ENCODE measurements around the gene MITD1. TPM values are rescaled to one million over a fixed set of nuclear protein-coding genes. Genes with fewer than 3 reads are reported as not detected.

The MITD1 gene
- total RNA-seq, 2 donors from 2014 or later: 11.8 to 25.9 TPM

DNA sequence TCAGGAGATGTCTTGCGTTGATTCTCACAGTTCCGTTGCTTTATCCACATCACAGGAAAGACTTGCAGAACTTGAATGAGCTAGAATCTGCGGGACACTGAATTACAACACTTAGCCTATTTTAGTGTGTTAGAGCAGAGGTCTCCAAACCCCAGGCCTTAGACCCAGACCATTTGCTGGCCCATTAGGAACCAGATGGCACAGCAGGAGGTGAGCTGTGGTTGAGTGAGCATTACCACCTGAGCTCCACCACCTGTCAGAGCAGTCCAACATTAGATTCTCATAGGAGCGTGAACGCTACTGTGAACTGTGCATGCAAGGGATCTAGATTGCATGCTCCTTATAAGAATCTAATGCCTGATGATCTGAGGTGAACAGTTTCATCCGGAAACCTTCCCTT, 4.0 kb upstream of the MITD1 start:
- TF ChIP-seq, protein P1, sequence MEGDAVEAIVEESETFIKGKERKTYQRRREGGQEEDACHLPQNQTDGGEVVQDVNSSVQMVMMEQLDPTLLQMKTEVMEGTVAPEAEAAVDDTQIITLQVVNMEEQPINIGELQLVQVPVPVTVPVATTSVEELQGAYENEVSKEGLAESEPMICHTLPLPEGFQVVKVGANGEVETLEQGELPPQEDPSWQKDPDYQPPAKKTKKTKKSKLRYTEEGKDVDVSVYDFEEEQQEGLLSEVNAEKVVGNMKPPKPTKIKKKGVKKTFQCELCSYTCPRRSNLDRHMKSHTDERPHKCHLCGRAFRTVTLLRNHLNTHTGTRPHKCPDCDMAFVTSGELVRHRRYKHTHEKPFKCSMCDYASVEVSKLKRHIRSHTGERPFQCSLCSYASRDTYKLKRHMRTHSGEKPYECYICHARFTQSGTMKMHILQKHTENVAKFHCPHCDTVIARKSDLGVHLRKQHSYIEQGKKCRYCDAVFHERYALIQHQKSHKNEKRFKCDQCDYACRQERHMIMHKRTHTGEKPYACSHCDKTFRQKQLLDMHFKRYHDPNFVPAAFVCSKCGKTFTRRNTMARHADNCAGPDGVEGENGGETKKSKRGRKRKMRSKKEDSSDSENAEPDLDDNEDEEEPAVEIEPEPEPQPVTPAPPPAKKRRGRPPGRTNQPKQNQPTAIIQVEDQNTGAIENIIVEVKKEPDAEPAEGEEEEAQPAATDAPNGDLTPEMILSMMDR (IDR thresholded peaks at IDR 0.05): no peak
- DNase-seq (ENCODE audit: low spot score): no peak
- peaks cover 0 to 26% of the 10 kb centered on the region in 2 donors for H3K4me1 ChIP-seq
- H3K9me3 ChIP-seq: no peaks in the 10 kb centered on the region
- H3K4me3 ChIP-seq: no peak overlapping the region
- H3K36me3 ChIP-seq: peaks cover 5% of the 10 kb centered on the region
- H3K27ac ChIP-seq: no peak overlapping the region
- no peaks in the 10 kb centered on the region for H3K27me3 ChIP-seq

- H3K27ac ChIP-seq: no peak overlapping the region
- DNase-seq (ENCODE audit: low spot score): no peak
- no peaks in the 10 kb centered on the region for H3K27me3 ChIP-seq
- TF ChIP-seq, protein P1 (IDR thresholded peaks at IDR 0.05): no peak
- no peaks in the 10 kb centered on the region for H3K9me3 ChIP-seq
- H3K36me3 ChIP-seq: no peaks in the 10 kb centered on the region
- peaks cover 0 to 37% of the 10 kb centered on the region in 2 donors for H3K4me1 ChIP-seq
- H3K4me3 ChIP-seq: no peak overlapping the region
These were observed 2.2 kb upstream of the MITD1 start for GRCh38 chr2:99183025-99183424.

GRCh38 chr2:99181624-99182000, 754 bp upstream of the MITD1 start:
- no peaks in the 10 kb centered on the region for H3K36me3 ChIP-seq
- no peaks in the 10 kb centered on the region for H3K9me3 ChIP-seq
- peak overlapping the region; percentile 74 to 77 for H3K27ac ChIP-seq
- peak overlapping the region; percentile 76 to 88 for H3K4me3 ChIP-seq
- H3K4me1 ChIP-seq: peaks cover 0 to 37% of the 10 kb centered on the region in 2 donors
- no peak for DNase-seq (ENCODE audit: low spot score)
- TF ChIP-seq, protein P1 (IDR thresholded peaks at IDR 0.05): no peak
- H3K27me3 ChIP-seq: no peaks in the 10 kb centered on the region

- TF ChIP-seq, protein P1 (IDR thresholded peaks at IDR 0.05): no peak
- Histone ChIP-seq H3K27ac (no peak overlapping the region), H3K4me3 (no peak overlapping the region), H3K27me3 (no peaks in the 10 kb centered on the region), H3K4me1 (no peaks in the 10 kb centered on the region), H3K36me3 (peaks cover 43% of the 10 kb centered on the region), H3K9me3 (no peaks in the 10 kb centered on the region)
- DNase-seq (ENCODE audit: low spot score): no peak
These were observed 9.3 kb downstream of the MITD1 start for GRCh38 chr2:99171377-99172140.

DNA sequence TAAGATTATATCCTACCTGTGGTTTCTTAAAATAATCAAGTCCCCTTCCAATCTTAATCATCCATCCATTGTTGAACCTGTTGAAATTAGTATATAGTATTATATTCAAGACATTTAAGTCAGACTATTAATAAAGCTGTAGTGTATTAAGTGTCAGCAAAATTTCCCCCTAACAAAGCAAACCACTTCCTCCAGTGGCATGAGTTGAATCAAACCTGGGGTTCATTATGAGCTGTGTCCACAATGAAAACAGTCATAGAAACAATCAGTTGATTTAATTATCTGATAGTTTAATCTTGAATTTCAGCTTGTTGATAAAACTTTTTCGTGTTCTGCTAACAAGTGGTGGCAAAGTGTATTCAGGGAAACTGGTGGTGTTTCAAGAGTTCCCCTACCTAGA, 11.3 kb downstream of the MITD1 start:
- Histone ChIP-seq H3K27ac (no peak overlapping the region), H3K27me3 (no peaks in the 10 kb centered on the region), H3K4me3 (no peak overlapping the region), H3K4me1 (no peaks in the 10 kb centered on the region), H3K9me3 (no peaks in the 10 kb centered on the region), H3K36me3 (peaks cover 43% of the 10 kb centered on the region)
- DNase-seq (ENCODE audit: low spot score): no peak
- TF ChIP-seq, protein P1 (IDR thresholded peaks at IDR 0.05): no peak

GRCh38 chr2:99166218-99166617, 14.6 kb downstream of the MITD1 start:
- no peak overlapping the region for H3K4me3 ChIP-seq
- peaks cover 32% of the 10 kb centered on the region for H3K36me3 ChIP-seq
- no peaks in the 10 kb centered on the region for H3K4me1 ChIP-seq
- no peaks in the 10 kb centered on the region for H3K9me3 ChIP-seq
- TF ChIP-seq, protein P1 (IDR thresholded peaks at IDR 0.05): no peak
- DNase-seq (ENCODE audit: low spot score): no peak
- H3K27ac ChIP-seq: no peak overlapping the region
- no peaks in the 10 kb centered on the region for H3K27me3 ChIP-seq
